Measurements from ENCODE around the gene ENGASE. TPM values are rescaled to one million over a fixed set of nuclear protein-coding genes. Genes with fewer than 3 reads are reported as not detected.

The ENGASE gene
- total RNA-seq, 1 donor from 2014 or later: 38.4 TPM

- no peak for DNase-seq (ENCODE audit: extremely low spot score, unreplicated experiment)
- H3K9me3 Mint-ChIP-seq (ENCODE audit: unreplicated experiment): no peaks in the 10 kb centered on the region
- peaks cover 8% of the 10 kb centered on the region for H3K27me3 Mint-ChIP-seq (ENCODE audit: unreplicated experiment)
- H3K27ac Mint-ChIP-seq (ENCODE audit: unreplicated experiment): no peak overlapping the region
- H3K4me1 Mint-ChIP-seq (ENCODE audit: unreplicated experiment): no peaks in the 10 kb centered on the region
- H3K4me3 Mint-ChIP-seq (ENCODE audit: unreplicated experiment): no peak overlapping the region
- H3K36me3 Mint-ChIP-seq (ENCODE audit: unreplicated experiment): no peaks in the 10 kb centered on the region
- TF ChIP-seq, protein P1, sequence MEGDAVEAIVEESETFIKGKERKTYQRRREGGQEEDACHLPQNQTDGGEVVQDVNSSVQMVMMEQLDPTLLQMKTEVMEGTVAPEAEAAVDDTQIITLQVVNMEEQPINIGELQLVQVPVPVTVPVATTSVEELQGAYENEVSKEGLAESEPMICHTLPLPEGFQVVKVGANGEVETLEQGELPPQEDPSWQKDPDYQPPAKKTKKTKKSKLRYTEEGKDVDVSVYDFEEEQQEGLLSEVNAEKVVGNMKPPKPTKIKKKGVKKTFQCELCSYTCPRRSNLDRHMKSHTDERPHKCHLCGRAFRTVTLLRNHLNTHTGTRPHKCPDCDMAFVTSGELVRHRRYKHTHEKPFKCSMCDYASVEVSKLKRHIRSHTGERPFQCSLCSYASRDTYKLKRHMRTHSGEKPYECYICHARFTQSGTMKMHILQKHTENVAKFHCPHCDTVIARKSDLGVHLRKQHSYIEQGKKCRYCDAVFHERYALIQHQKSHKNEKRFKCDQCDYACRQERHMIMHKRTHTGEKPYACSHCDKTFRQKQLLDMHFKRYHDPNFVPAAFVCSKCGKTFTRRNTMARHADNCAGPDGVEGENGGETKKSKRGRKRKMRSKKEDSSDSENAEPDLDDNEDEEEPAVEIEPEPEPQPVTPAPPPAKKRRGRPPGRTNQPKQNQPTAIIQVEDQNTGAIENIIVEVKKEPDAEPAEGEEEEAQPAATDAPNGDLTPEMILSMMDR (IDR thresholded peaks at IDR 0.05): no peak
These were observed 56.1 kb downstream of the ENGASE start for GRCh38 chr17:79130536-79131273.

- no peak for DNase-seq (ENCODE audit: extremely low spot score, unreplicated experiment)
- H3K27ac Mint-ChIP-seq (ENCODE audit: unreplicated experiment): no peak overlapping the region
- H3K4me3 Mint-ChIP-seq (ENCODE audit: unreplicated experiment): no peak overlapping the region
- no peaks in the 10 kb centered on the region for H3K36me3 Mint-ChIP-seq (ENCODE audit: unreplicated experiment)
- no peaks in the 10 kb centered on the region for H3K4me1 Mint-ChIP-seq (ENCODE audit: unreplicated experiment)
- TF ChIP-seq, protein P1 (IDR thresholded peaks at IDR 0.05): no peak
- peaks cover 13% of the 10 kb centered on the region for H3K27me3 Mint-ChIP-seq (ENCODE audit: unreplicated experiment)
- no peaks in the 10 kb centered on the region for H3K9me3 Mint-ChIP-seq (ENCODE audit: unreplicated experiment)
These were observed 56.6 kb downstream of the ENGASE start for GRCh38 chr17:79131274-79131635.

- no peaks in the 10 kb centered on the region for H3K4me1 Mint-ChIP-seq (ENCODE audit: unreplicated experiment)
- TF ChIP-seq, protein P1 (IDR thresholded peaks at IDR 0.05): no peak
- DNase-seq (ENCODE audit: extremely low spot score, unreplicated experiment): no peak
- no peak overlapping the region for H3K4me3 Mint-ChIP-seq (ENCODE audit: unreplicated experiment)
- no peaks in the 10 kb centered on the region for H3K9me3 Mint-ChIP-seq (ENCODE audit: unreplicated experiment)
- no peaks in the 10 kb centered on the region for H3K36me3 Mint-ChIP-seq (ENCODE audit: unreplicated experiment)
- H3K27me3 Mint-ChIP-seq (ENCODE audit: unreplicated experiment): peaks cover 14% of the 10 kb centered on the region
- no peak overlapping the region for H3K27ac Mint-ChIP-seq (ENCODE audit: unreplicated experiment)
These were observed 57.1 kb downstream of the ENGASE start for GRCh38 chr17:79131701-79132100.

DNA sequence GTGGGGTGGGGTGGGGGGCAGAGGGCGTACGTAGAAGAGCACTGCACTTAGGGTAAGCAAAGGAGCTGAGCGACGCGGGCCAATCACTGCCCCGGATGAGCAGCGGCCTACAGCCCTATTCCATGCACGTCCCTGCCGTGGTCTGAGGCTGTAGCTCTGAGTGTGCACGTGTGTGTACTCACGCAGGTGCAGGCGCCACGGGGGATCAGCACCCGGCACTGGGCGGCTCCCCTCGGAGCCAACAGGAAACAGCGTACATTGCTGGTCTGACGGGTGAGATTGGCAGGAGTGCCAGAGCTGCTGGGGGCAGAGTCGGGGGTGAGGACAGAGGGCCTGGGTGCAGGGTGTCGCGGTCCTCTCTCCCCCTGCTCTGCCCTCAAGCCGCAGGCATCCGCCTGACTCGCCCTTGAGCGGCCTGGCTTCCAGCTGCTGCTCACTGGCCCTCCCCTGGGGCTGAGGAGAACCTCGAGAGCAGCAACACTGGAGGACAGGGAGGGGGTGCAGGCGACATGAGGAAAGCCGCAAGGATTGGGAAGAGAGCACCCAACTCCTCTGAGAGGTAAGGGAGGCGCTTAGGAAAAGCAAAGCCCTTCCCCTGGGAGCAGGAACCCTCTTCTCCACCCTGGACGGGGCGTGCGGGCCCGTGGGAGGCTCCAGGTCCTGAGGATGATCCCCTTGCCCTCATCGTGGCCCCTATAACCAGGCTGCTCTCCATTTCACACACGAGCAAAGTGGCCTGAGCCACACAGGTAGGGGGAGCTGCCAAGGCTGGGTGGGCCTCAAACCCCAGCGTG is 57.8 kb downstream of the ENGASE start:
- TF ChIP-seq, protein P1 (IDR thresholded peaks at IDR 0.05): no peak
- Mint-ChIP-seq H3K4me3 (ENCODE audit: unreplicated experiment) (no peak overlapping the region), H3K36me3 (ENCODE audit: unreplicated experiment) (no peaks in the 10 kb centered on the region), H3K27me3 (ENCODE audit: unreplicated experiment) (peaks cover 13% of the 10 kb centered on the region), H3K4me1 (ENCODE audit: unreplicated experiment) (no peaks in the 10 kb centered on the region), H3K9me3 (ENCODE audit: unreplicated experiment) (no peaks in the 10 kb centered on the region), H3K27ac (ENCODE audit: unreplicated experiment) (no peak overlapping the region)
- DNase-seq (ENCODE audit: extremely low spot score, unreplicated experiment): no peak

DNA sequence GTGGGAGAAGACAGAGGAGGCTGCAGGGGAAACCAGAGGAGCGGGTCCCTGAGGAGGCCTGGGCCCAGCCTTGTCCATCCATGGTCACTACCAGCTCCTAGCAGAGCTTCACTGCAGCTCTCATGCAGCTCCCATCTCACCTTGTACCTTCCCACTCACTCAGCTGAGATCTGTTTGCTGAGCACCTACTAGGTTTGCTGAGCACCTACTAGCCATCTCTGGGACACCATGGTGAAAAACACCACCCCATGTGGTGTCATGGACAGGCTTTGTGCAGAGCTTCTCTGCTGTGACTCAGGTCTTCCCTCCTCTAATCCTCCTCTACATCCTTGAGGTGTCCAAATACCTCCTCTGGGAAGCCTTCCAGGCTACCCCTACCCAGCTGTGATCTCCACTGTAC is 58.6 kb downstream of the ENGASE start:
- Mint-ChIP-seq H3K4me1 (ENCODE audit: unreplicated experiment) (no peaks in the 10 kb centered on the region), H3K4me3 (ENCODE audit: unreplicated experiment) (no peak overlapping the region), H3K27me3 (ENCODE audit: unreplicated experiment) (peaks cover 13% of the 10 kb centered on the region), H3K27ac (ENCODE audit: unreplicated experiment) (no peak overlapping the region), H3K36me3 (ENCODE audit: unreplicated experiment) (no peaks in the 10 kb centered on the region), H3K9me3 (ENCODE audit: unreplicated experiment) (no peaks in the 10 kb centered on the region)
- no peak for DNase-seq (ENCODE audit: extremely low spot score, unreplicated experiment)
- TF ChIP-seq, protein P1 (IDR thresholded peaks at IDR 0.05): no peak
